Measurements from ENCODE around the gene OLA1. TPM values are rescaled to one million over a fixed set of nuclear protein-coding genes. Genes with fewer than 3 reads are reported as not detected.
A peak's percentile ranks its signal among the peaks of the same experiment; 100 is the strongest.

OLA1 gene
- total and polyA plus RNA-seq, 2 of the 13 experiments (the other 11 are each of a cell fraction or from before 2014, with no cell fraction given): 153 to 241 TPM

GRCh38 chr2:174246944-174247381 is 1.4 kb downstream of the OLA1 start (continued):
- TF ChIP-seq MTA1 (CRISPR knock-in tag; IDR thresholded peaks at IDR 0.05; ENCODE audit: borderline replicate concordance) (0 out of 2 replicates have a peak, but pooled peaks have one; percentile 41), ZNF281 (CRISPR knock-in tag; IDR thresholded peaks at IDR 0.05; ENCODE audit: borderline replicate concordance) (no peak), ATF7 (IDR thresholded peaks at IDR 0.05) (no peak), ATF7 (CRISPR knock-in tag; IDR thresholded peaks at IDR 0.05) (no peak), SKIL (CRISPR knock-in tag; IDR thresholded peaks at IDR 0.05; ENCODE audit: borderline replicate concordance) (no peak), ZNF496 (CRISPR knock-in tag; IDR thresholded peaks at IDR 0.05; ENCODE audit: insufficient replicate concordance) (no peak), FOXA1 (IDR thresholded peaks at IDR 0.05) (no peak), FOXA1 (CRISPR knock-in tag; IDR thresholded peaks at IDR 0.05) (no peak), RFX1 (IDR thresholded peaks at IDR 0.05) (no peak), ZNF713 (CRISPR knock-in tag; IDR thresholded peaks at IDR 0.05) (no peak), MXD3 (CRISPR knock-in tag; IDR thresholded peaks at IDR 0.05) (no peak), EP300 (IDR thresholded peaks at IDR 0.05; ENCODE audit: low read depth in 2 of 2, low read length in 2 of 2) (no peak), EP300 (CRISPR knock-in tag; IDR thresholded peaks at IDR 0.05; ENCODE audit: borderline replicate concordance) (no peak), SIX1 (CRISPR knock-in tag; IDR thresholded peaks at IDR 0.05; ENCODE audit: borderline replicate concordance) (peak; percentile 82; the same call in 1 of the 2 replicates), ZNF253 (CRISPR knock-in tag; IDR thresholded peaks at IDR 0.05; ENCODE audit: borderline replicate concordance) (no peak), YEATS4 (CRISPR knock-in tag; IDR thresholded peaks at IDR 0.05; ENCODE audit: borderline replicate concordance) (no peak), FOXP1 (IDR thresholded peaks at IDR 0.05) (no peak), FOXP1 (CRISPR knock-in tag; IDR thresholded peaks at IDR 0.05) (no peak), MYC (CRISPR knock-in tag; IDR thresholded peaks at IDR 0.05; ENCODE audit: borderline replicate concordance) (peak; percentile 23; the same call in 1 of the 2 replicates), KMT2A (CRISPR knock-in tag; IDR thresholded peaks at IDR 0.05) (peak; percentile 66), ZNF770 (CRISPR knock-in tag; IDR thresholded peaks at IDR 0.05) (0 out of 2 replicates have a peak, but pooled peaks have one; percentile 82), MIER3 (CRISPR knock-in tag; IDR thresholded peaks at IDR 0.05; ENCODE audit: borderline replicate concordance) (no peak; the same call in 1 of the 2 replicates), KAT2B (IDR thresholded peaks at IDR 0.05; ENCODE audit: borderline replicate concordance, low read depth, low read length) (no peak), GATAD1 (CRISPR knock-in tag; IDR thresholded peaks at IDR 0.05) (0 out of 2 replicates have a peak, but pooled peaks have one; percentile 14), TCF7 (IDR thresholded peaks at IDR 0.05; ENCODE audit: low read depth) (no peak), ZNF230 (CRISPR knock-in tag; IDR thresholded peaks at IDR 0.05) (0 out of 2 replicates have a peak, but pooled peaks have one; percentile 26)

Data from HepG2 (cell line).